Activated CD8-positive, alpha-beta T cell treated with anti-CD3 and anti-CD28 coated beads for 36 hours (primary cell): Measurements from ENCODE around the gene FOXB2. TPM values are rescaled to one million over a fixed set of nuclear protein-coding genes. Genes with fewer than 3 reads are reported as not detected.

ENCODE experiments used
- ATAC-seq: fragments of 200-7000 bp; cut with Tn5 transposase; one replicate; pipeline ENCODE4 v1.10.0; 2021; ENCODE audit warnings: mild to moderate bottlenecking, moderate library complexity
- CTCF ChIA-PET: fragments of 350-600 bp; sonication (Branson Sonifier 250); formaldehyde crosslinking; loops from one replicate; lab custom pipeline; 2021; ENCODE audit warnings: antibody characterized with exemption; lab: Charles Lee
- POLR2A ChIA-PET: fragments of 350-600 bp; sonication (Branson Sonifier 250); formaldehyde crosslinking; loops from one replicate; lab custom pipeline; 2021; ENCODE audit warnings: antibody characterized with exemption; lab: Charles Lee
- DNase-seq: peaks from one replicate; pipeline ENCODE4 v3.0.0-alpha.2; 2020
- H3K27ac Mint-ChIP-seq: one replicate; pipeline ENCODE4 v1.8.0; 2021; ENCODE audit warnings: mild to moderate bottlenecking, mixed read lengths
- H3K27me3 Mint-ChIP-seq: one replicate; pipeline ENCODE4 v1.8.0; 2021; ENCODE audit warnings: mixed read lengths
- H3K36me3 Mint-ChIP-seq: one replicate; pipeline ENCODE4 v1.8.0; 2021; ENCODE audit warnings: low read depth, mixed read lengths
- H3K4me1 Mint-ChIP-seq: one replicate; pipeline ENCODE4 v1.8.0; 2021; ENCODE audit warnings: low read depth, mixed read lengths
- H3K4me3 Mint-ChIP-seq: one replicate; pipeline ENCODE4 v1.8.0; 2021; ENCODE audit warnings: mild to moderate bottlenecking, moderate library complexity, mixed read lengths
- H3K9me3 Mint-ChIP-seq: one replicate; pipeline ENCODE4 v1.8.0; 2021; ENCODE audit warnings: mixed read lengths
- intact Hi-C: fragments of 100-400 bp; cut with micrococcal nuclease; formaldehyde crosslinking; loops from one replicate; pipeline ENCODE4 v1.10.0; 2022
- total RNA-seq, 2 experiments: library from RNA; stranded (reverse); gene quantifications; one replicate each; pipeline ENCODE4 v1.2.3, GENCODE V29; 2021
- TF ChIP-seq, protein P1 (sequence below): fragments of 200-600 bp; IDR thresholded peaks from one replicate; pipeline ENCODE4 v1.8.0; 2022; ENCODE audit warnings: antibody characterized with exemption, mild to moderate bottlenecking

FOXB2 gene
- total RNA-seq, 2 experiments from 2014 or later: not detected

GRCh38 chr9:76985581-76985980, 33.9 kb upstream of the FOXB2 start:
- TF ChIP-seq, protein P1, sequence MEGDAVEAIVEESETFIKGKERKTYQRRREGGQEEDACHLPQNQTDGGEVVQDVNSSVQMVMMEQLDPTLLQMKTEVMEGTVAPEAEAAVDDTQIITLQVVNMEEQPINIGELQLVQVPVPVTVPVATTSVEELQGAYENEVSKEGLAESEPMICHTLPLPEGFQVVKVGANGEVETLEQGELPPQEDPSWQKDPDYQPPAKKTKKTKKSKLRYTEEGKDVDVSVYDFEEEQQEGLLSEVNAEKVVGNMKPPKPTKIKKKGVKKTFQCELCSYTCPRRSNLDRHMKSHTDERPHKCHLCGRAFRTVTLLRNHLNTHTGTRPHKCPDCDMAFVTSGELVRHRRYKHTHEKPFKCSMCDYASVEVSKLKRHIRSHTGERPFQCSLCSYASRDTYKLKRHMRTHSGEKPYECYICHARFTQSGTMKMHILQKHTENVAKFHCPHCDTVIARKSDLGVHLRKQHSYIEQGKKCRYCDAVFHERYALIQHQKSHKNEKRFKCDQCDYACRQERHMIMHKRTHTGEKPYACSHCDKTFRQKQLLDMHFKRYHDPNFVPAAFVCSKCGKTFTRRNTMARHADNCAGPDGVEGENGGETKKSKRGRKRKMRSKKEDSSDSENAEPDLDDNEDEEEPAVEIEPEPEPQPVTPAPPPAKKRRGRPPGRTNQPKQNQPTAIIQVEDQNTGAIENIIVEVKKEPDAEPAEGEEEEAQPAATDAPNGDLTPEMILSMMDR: no peak
- no peak for ATAC-seq
- CTCF ChIA-PET: no interaction called here
- POLR2A ChIA-PET: no interaction called here
- no peaks in the 10 kb centered on the region for H3K36me3 Mint-ChIP-seq
- no peaks in the 10 kb centered on the region for H3K4me1 Mint-ChIP-seq
- H3K9me3 Mint-ChIP-seq: no peaks in the 10 kb centered on the region
- no peak overlapping the region for H3K4me3 Mint-ChIP-seq
- H3K27ac Mint-ChIP-seq: no peak overlapping the region
- no peak for DNase-seq
- intact Hi-C loops: loop anchor here (5.0 kb wide), 1 partner anchor 173 kb away; no protein-coding TSS in a partner anchor
- H3K27me3 Mint-ChIP-seq: peaks cover 14% of the 10 kb centered on the region

GRCh38 chr9:76987594-76988200, 31.8 kb upstream of the FOXB2 start:
- intact Hi-C loops: loop anchor here (5.0 kb wide), 1 partner anchor 175 kb away; no protein-coding TSS in a partner anchor
- POLR2A ChIA-PET: no interaction called here
- CTCF ChIA-PET: interaction anchor here (1.0 to 1.2 kb wide), 3 partner anchors 9 to 178 kb away, joined by 3 to 4 read pairs (median 3); no protein-coding TSS in a partner anchor

GRCh38 chr9:76988941-76989340, 30.5 kb upstream of the FOXB2 start:
- H3K4me1 Mint-ChIP-seq: no peaks in the 10 kb centered on the region

More at GRCh38 chr9:76987594-76988200, 31.8 kb upstream of the FOXB2 start:
- Mint-ChIP-seq H3K36me3 (no peaks in the 10 kb centered on the region), H3K9me3 (no peaks in the 10 kb centered on the region), H3K27me3 (peaks cover 16% of the 10 kb centered on the region), H3K27ac (no peak overlapping the region), H3K4me3 (no peak overlapping the region), H3K4me1 (no peaks in the 10 kb centered on the region)
- DNase-seq (peak; percentile 20), ATAC-seq (no peak)
- TF ChIP-seq, protein P1: peak; percentile 15

GRCh38 chr9:76989501-76989900, 30.0 kb upstream of the FOXB2 start:
- Mint-ChIP-seq H3K27ac (no peak overlapping the region), H3K4me1 (no peaks in the 10 kb centered on the region), H3K36me3 (no peaks in the 10 kb centered on the region), H3K4me3 (no peak overlapping the region), H3K9me3 (no peaks in the 10 kb centered on the region), H3K27me3 (peaks cover 16% of the 10 kb centered on the region)
- DNase-seq (no peak), ATAC-seq (no peak)
- POLR2A ChIA-PET: interaction anchor here (0.7 kb wide), 1 partner anchor 48 kb away, joined by 4 read pairs; no protein-coding TSS in a partner anchor
- intact Hi-C loops: loop anchor here (5.0 kb wide), 1 partner anchor 177 kb away; no protein-coding TSS in a partner anchor
- CTCF ChIA-PET: no interaction called here
- TF ChIP-seq, protein P1: no peak

More at GRCh38 chr9:76988941-76989340, 30.5 kb upstream of the FOXB2 start:
- TF ChIP-seq, protein P1: no peak
- H3K4me3 Mint-ChIP-seq: no peak overlapping the region
- ChIA-PET POLR2A (interaction anchor here (0.7 to 0.8 kb wide), 2 partner anchors 183 to 607 kb away, joined by 3 read pairs; no protein-coding TSS in a partner anchor), CTCF (no interaction called here)
- DNase-seq (no peak), ATAC-seq (no peak)
- H3K9me3 Mint-ChIP-seq: no peaks in the 10 kb centered on the region
- no peaks in the 10 kb centered on the region for H3K36me3 Mint-ChIP-seq
- intact Hi-C loops: loop anchor here (5.0 kb wide), 1 partner anchor 177 kb away; no protein-coding TSS in a partner anchor
- H3K27me3 Mint-ChIP-seq: peaks cover 16% of the 10 kb centered on the region
- H3K27ac Mint-ChIP-seq: no peak overlapping the region

DNA sequence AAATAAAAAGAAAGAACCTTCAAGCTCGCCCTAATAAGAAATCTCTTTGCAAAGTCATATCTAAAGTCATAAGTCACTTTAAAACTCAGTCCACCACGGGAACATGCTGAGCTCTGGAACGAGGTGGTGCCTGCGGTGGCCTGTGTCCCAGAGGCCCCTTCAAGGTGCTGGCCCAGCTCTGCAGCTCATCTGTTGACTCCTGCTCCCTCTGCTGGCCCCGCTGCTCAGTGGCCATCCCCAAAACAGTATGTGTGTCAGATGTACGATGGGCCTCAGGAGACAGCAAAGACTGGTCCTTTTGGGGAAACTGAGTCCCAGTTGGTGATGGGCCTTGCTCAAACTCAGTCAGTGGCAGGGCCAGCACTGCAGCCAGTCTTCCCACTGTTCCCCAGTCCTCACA, 22.8 kb upstream of the FOXB2 start:
- ATAC-seq: no peak
- ChIA-PET POLR2A (no interaction called here), CTCF (interaction anchor here (0.8 to 0.9 kb wide), 2 partner anchors 185 to 187 kb away, joined by 3 to 4 read pairs; no protein-coding TSS in a partner anchor)
- H3K9me3 Mint-ChIP-seq: no peaks in the 10 kb centered on the region
- H3K4me3 Mint-ChIP-seq: no peak overlapping the region
- no peaks in the 10 kb centered on the region for H3K4me1 Mint-ChIP-seq
- TF ChIP-seq, protein P1: peak; percentile 33
- H3K27me3 Mint-ChIP-seq: peaks cover 2% of the 10 kb centered on the region
- intact Hi-C loops: loop anchor here (5.0 kb wide), 1 partner anchor 189 kb away; no protein-coding TSS in a partner anchor
- H3K36me3 Mint-ChIP-seq: no peaks in the 10 kb centered on the region
- peak; percentile 37 for DNase-seq
- H3K27ac Mint-ChIP-seq: no peak overlapping the region
